Smooth muscle cell (in vitro differentiated cells): ENCODE results near the gene NKAIN1. TPM values are rescaled to one million over a fixed set of nuclear protein-coding genes. Genes with fewer than 3 reads are reported as not detected.

Experiments used
- DNase-seq: peaks from one replicate; lab custom pipeline; 2025; ENCODE audit not compliant: unreplicated experiment; lab: John Stamatoyannopoulos, UW
- H2AFZ ChIP-seq: fragments of 200-600 bp; sonication (generic); 2 replicates; pipeline ENCODE4 v1.6.0; 2016; ENCODE audit warnings: antibody characterized with exemption, low read depth, mild to moderate bottlenecking
- H3F3A ChIP-seq: fragments of 200-600 bp; sonication (generic); 2 replicates; pipeline ENCODE4 v1.6.0; 2017; ENCODE audit warnings: antibody characterized with exemption, low read depth
- H3K27ac ChIP-seq: fragments of 200-600 bp; sonication (generic); 2 replicates; pipeline ENCODE4 v1.5.1; 2016; ENCODE audit warnings: low read depth, mild to moderate bottlenecking
- H3K27me3 ChIP-seq: fragments of 200-600 bp; sonication (generic); 2 replicates; pipeline ENCODE4 v1.6.1; 2016; ENCODE audit warnings: low read depth, mild to moderate bottlenecking
- H3K36me3 ChIP-seq: fragments of 200-600 bp; sonication (generic); 2 replicates; pipeline ENCODE4 v1.5.1; 2016; ENCODE audit warnings: low read depth
- H3K4me1 ChIP-seq: fragments of 200-600 bp; sonication (generic); 2 replicates; pipeline ENCODE4 v1.5.1; 2016; ENCODE audit warnings: low read depth
- H3K4me2 ChIP-seq: fragments of 200-600 bp; sonication (generic); 2 replicates; pipeline ENCODE4 v1.6.0; 2016; ENCODE audit warnings: mild to moderate bottlenecking
- H3K4me3 ChIP-seq: fragments of 200-600 bp; sonication (generic); 2 replicates; pipeline ENCODE4 v1.5.1; 2016; ENCODE audit warnings: mild to moderate bottlenecking
- H3K79me2 ChIP-seq: fragments of 200-600 bp; sonication (generic); 2 replicates; pipeline ENCODE4 v1.6.0; 2016; ENCODE audit warnings: low read depth, mild to moderate bottlenecking
- H3K9ac ChIP-seq: fragments of 200-600 bp; sonication (generic); 2 replicates; pipeline ENCODE4 v1.6.0; 2016; ENCODE audit warnings: low read depth
- H3K9me3 ChIP-seq: fragments of 200-600 bp; sonication (generic); replicated peaks from 2 replicates; pipeline ENCODE4 v1.5.1; 2016; ENCODE audit warnings: low read depth
- H4K20me1 ChIP-seq: fragments of 200-600 bp; sonication (generic); 2 replicates; pipeline ENCODE4 v1.6.0; 2016; ENCODE audit warnings: low read depth
- CTCF ChIP-seq: fragments of 200-600 bp; sonication (generic); IDR thresholded peaks from 2 replicates; pipeline ENCODE4 v1.5.1; 2017; ENCODE audit warnings: borderline replicate concordance, mild to moderate bottlenecking, antibody characterized with exemption; ENCODE audit not compliant: insufficient read depth, poor library complexity, severe bottlenecking
- WGBS: methylation state at CpG from one replicate; pipeline ENCODE4 v1.1.7; 2016; ENCODE audit warnings: low lambda C conversion rate; 5-methylcytosine and 5-hydroxymethylcytosine counted together
- polyA plus RNA-seq: library from polyadenylated mRNA; unstranded; fragments of >200 nt; fragmentation: Nextera tagmentation; extraction: Ambion mirVana; gene quantifications from 2 replicates; pipeline ENCODE4 v1.2.1, GENCODE V29; 2016
- total RNA-seq: library from RNA; depleted of rRNA; stranded (reverse); fragments of >200 nt; gene quantifications from 2 replicates; pipeline ENCODE4 v1.2.3, GENCODE V29; 2014

The NKAIN1 gene
- total and polyA plus RNA-seq, 2 experiments from 2014 or later = 0.39 TPM; not detected in 1

- H3K4me1 ChIP-seq = peaks cover 4% of the 10 kb centered on the region
- no peaks in the 10 kb centered on the region for H3K9me3 ChIP-seq
- H3K4me2 ChIP-seq = no peak overlapping the region
- H2AFZ ChIP-seq = no peak overlapping the region
- no peaks in the 10 kb centered on the region for H3K79me2 ChIP-seq
- H3K36me3 ChIP-seq = no peaks in the 10 kb centered on the region
- no peak for TF ChIP-seq CTCF
- H3F3A ChIP-seq = no peaks in the 10 kb centered on the region
- H3K27me3 ChIP-seq = no peaks in the 10 kb centered on the region
- H4K20me1 ChIP-seq = no peaks in the 10 kb centered on the region
- H3K4me3 ChIP-seq = no peak overlapping the region
- DNase-seq = no peak
- 81% methylated on average over 11 of the region's 11 CpGs for WGBS
- no peak overlapping the region for H3K9ac ChIP-seq
- H3K27ac ChIP-seq = no peak overlapping the region
Measured at GRCh38 chr1:31215065-31215570, 24.6 kb downstream of the NKAIN1 start.

- DNase-seq = no peak
- Histone ChIP-seq H3K36me3 (no peaks in the 10 kb centered on the region), H3K9ac (no peak overlapping the region), H3K4me1 (peaks cover 4% of the 10 kb centered on the region), H3K4me3 (no peak overlapping the region), H3K4me2 (no peak overlapping the region), H3K9me3 (no peaks in the 10 kb centered on the region), H3K79me2 (no peaks in the 10 kb centered on the region), H2AFZ (no peak overlapping the region), H4K20me1 (no peaks in the 10 kb centered on the region), H3K27me3 (no peaks in the 10 kb centered on the region), H3K27ac (no peak overlapping the region), H3F3A (no peaks in the 10 kb centered on the region)
- 64% methylated on average over 12 of the region's 12 CpGs for WGBS
- TF ChIP-seq CTCF = no peak
Measured at GRCh38 chr1:31214316-31215064, 25.2 kb downstream of the NKAIN1 start.

- H2AFZ ChIP-seq = no peak overlapping the region
- WGBS = 90% methylated on average over 9 of the region's 9 CpGs
- H3K36me3 ChIP-seq = no peaks in the 10 kb centered on the region
- H3K27ac ChIP-seq = no peak overlapping the region
- H3K79me2 ChIP-seq = no peaks in the 10 kb centered on the region
- no peaks in the 10 kb centered on the region for H4K20me1 ChIP-seq
- H3K4me3 ChIP-seq = no peak overlapping the region
- no peak overlapping the region for H3K9ac ChIP-seq
- H3F3A ChIP-seq = no peaks in the 10 kb centered on the region
- H3K9me3 ChIP-seq = no peaks in the 10 kb centered on the region
- TF ChIP-seq CTCF = no peak
- H3K4me2 ChIP-seq = no peak overlapping the region
- no peaks in the 10 kb centered on the region for H3K4me1 ChIP-seq
- DNase-seq = no peak
- no peaks in the 10 kb centered on the region for H3K27me3 ChIP-seq
Measured at GRCh38 chr1:31208361-31208945, 31.2 kb downstream of the NKAIN1 start.
